Globus pallidus (tissue), 1 donor: ENCODE data around the gene RXFP4.
A peak's percentile ranks its signal among the peaks of the same experiment; 100 is the strongest.

Experiments
- DNase-seq: peaks from one replicate; pipeline ENCODE4 v3.0.0-alpha.2; 2015; ENCODE audit warnings: low spot score

RXFP4 gene

GRCh38 chr1:155931332-155932038 lies 10.0 kb upstream of the RXFP4 start:
- DNase-seq, result no peak

GRCh38 chr1:155932081-155932480 lies 9.4 kb upstream of the RXFP4 start:
- DNase-seq, result no peak

GRCh38 chr1:155932487-155932886 lies 9.0 kb upstream of the RXFP4 start:
- DNase-seq, result no peak

- no peak for DNase-seq
Measured at GRCh38 chr1:155933591-155934096, 7.8 kb upstream of the RXFP4 start.

- peak; percentile 99 for DNase-seq
Measured at GRCh38 chr1:155934097-155934935, 7.1 kb upstream of the RXFP4 start, which contains the start of gene KHDC4. KHDC4 (minus strand) TSS chr1:155934413; CDS start chr1:155934373, 40 bp downstream.

- no peak for DNase-seq
Measured at GRCh38 chr1:155934936-155935590, 6.4 kb upstream of the RXFP4 start.

GRCh38 chr1:155938220-155938627 lies 3.2 kb upstream of the RXFP4 start:
- DNase-seq, result peak; percentile 74

GRCh38 chr1:155940482-155940992 lies 901 bp upstream of the RXFP4 start:
- no peak for DNase-seq

- DNase-seq, result no peak
Measured at GRCh38 chr1:155941845-155942531, 550 bp downstream of the RXFP4 start.

GRCh38 chr1:155942578-155943141 lies 1.2 kb downstream of the RXFP4 start:
- no peak for DNase-seq

- DNase-seq, result no peak
Measured at GRCh38 chr1:155944444-155944799, 3.0 kb downstream of the RXFP4 start.

- DNase-seq, result no peak
Measured at GRCh38 chr1:155946633-155947219, 5.3 kb downstream of the RXFP4 start.

GRCh38 chr1:155947292-155947691 lies 5.9 kb downstream of the RXFP4 start:
- no peak for DNase-seq

- DNase-seq, result no peak
Measured at GRCh38 chr1:155947741-155948140, 6.3 kb downstream of the RXFP4 start.

- DNase-seq, result no peak
Measured at GRCh38 chr1:155950829-155951228, 9.4 kb downstream of the RXFP4 start.

GRCh38 chr1:155951753-155952504 lies 10.5 kb downstream of the RXFP4 start:
- no peak for DNase-seq

- DNase-seq, result no peak
Measured at GRCh38 chr1:155952505-155952890, 11.1 kb downstream of the RXFP4 start.

GRCh38 chr1:155954645-155955044 lies 13.2 kb downstream of the RXFP4 start:
- no peak for DNase-seq

GRCh38 chr1:155957411-155957915 lies 16.0 kb downstream of the RXFP4 start:
- no peak for DNase-seq
